NCI-H2196 treated with DMSO at 0.1 percent for 48 hours (cell line): Measurements from ENCODE around the gene CBY2.
"Not testable (repeated sequence)": the region's sequence is repeated elsewhere in the genome, so short reads cannot be mapped to it uniquely, and the experiment has no call there.

ENCODE experiments used
- DNase-seq: peaks from one replicate; lab custom pipeline; 2025; ENCODE audit not compliant: unreplicated experiment; lab: John Stamatoyannopoulos, UW

The CBY2 gene

DNA sequence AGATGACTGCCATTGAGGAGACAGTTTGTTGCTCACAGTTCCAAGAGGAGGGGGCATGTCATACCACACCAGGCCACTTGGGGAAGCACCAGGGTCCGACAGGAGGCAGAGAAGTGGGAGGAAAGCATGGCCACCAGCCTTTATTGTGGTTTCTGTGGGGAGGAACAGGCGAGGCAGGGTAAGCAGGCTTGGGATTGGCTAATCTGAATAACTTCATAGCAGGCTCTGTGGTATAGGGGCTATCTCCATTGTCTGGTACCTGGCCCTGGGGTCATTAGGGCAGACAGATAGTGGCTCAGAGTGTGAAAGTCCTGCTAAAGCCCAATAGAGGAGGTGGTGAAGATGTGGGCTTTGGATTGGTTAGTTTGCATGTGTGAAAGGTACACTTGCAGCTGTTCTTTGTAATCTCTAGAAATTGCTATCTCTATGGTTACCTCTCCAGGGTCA, 35.5 kb downstream of the CBY2 start:
- no peak for DNase-seq

DNA sequence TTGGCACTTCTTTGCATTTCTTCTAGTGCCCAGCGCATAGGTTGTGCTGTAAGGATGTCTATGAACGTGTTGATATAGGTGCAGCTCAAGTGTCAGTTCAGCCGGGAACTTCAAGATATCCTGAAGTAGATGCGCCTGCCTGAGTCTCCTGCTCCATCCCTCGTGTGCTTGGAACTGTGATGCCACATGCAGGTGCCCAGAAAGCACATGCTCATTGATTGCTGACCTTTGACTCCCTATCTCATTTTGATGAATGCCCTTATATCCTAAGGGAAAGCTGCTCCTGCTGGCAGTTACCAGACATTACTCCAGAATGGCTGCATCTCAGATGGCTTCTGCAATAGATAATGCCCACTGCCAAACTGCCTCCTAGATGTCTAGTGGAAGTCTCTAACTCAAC, 40.9 kb downstream of the CBY2 start:
- DNase-seq: no peak

DNA sequence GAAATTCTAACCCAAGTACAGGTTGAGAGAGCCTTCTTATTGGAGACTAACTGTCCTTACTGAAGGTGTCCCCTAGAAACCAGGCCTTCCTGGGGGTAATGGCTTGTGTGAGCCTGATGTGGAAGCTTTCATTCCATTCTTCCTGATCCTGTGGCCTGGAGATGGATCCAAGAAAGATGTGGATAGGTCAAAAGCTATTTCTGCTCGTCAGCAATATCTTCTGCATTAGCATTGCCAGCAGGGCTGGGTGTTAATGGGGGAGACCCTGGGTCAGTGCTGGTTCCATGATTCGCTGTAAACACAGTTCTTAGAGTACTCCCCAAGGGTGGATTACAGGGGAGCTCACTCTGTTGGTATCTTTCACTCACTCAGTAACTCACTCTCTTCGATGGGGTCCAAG, 42.9 kb downstream of the CBY2 start:
- no peak for DNase-seq

- DNase-seq: no peak
Measured at GRCh38 chr13:45747071-45747470, 45.0 kb downstream of the CBY2 start.

DNA sequence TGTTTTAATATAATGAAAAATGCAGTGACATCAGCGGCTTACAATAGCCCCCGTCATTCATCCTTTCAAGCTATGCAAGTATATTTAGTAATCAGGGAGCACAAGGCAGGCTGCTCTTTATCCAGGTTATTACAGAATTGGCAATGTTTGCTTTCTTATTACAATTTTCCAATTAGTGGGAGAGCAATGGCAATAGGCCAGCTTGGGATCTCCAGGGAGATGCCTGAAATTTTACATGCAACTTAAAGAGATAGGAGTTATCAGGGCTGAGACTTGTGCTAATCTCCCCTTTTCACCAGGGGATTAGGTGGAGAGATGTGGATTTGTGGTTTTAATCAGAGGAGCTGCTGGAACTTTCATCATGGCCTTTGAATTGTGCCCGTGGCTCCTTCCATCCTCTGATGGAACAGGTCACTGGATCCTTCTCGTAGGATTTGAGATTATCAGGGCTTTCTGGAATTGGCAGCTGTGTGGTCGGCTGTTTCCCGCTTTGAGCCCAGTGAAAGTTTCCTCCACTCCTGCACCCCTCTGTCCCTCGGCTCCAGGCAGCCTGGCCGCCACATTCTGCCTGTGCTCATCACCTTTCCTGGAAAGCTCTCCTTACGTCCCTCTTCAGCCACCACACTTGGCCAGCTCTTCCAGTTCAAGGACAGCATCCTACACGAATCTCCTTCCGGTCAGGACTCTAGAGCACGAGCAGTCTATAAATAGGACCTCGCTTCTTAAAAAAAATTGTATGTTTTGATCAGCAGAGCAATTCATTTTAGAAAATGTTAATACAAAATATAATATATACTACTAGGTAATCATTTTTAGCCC, 47.0 kb downstream of the CBY2 start:
- DNase-seq: no peak

- DNase-seq: no peak
Measured at GRCh38 chr13:45750566-45750965, 48.4 kb downstream of the CBY2 start.

GRCh38 chr13:45751885-45752284, 49.8 kb downstream of the CBY2 start:
- DNase-seq: no peak

GRCh38 chr13:45752510-45752909, 50.4 kb downstream of the CBY2 start:
- no peak for DNase-seq

GRCh38 chr13:45756498-45756897, 54.4 kb downstream of the CBY2 start:
- not testable (repeated sequence) for DNase-seq

- DNase-seq: not testable (repeated sequence)
Measured at GRCh38 chr13:45757589-45757988, 55.5 kb downstream of the CBY2 start.

DNA sequence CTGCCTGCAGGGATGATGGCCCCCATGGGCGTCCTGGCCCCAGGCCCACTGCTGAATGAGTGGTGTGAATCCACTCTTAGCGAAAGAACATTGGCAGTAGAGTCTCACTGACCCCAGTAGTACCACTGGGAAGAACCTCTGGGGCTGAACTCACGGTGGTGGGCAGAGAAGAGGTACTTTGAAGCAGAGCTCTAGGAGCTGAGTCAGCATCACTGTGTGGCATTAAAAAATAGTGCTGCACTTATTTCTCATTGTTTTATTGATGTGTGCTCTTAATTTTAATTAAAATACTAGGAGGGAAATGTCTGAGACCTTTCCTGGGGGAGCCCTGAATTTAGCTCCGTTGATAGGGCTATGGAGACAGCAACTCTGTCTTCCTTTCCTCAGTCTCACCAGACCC, 61.3 kb downstream of the CBY2 start:
- DNase-seq: no peak
